HG02885 (cell line): ENCODE results near the gene ERMARD.
"Not testable (repeated sequence)": the region's sequence is repeated elsewhere in the genome, so short reads cannot be mapped to it uniquely, and the experiment has no call there.

Source experiments
- ATAC-seq: cut with Tn5 transposase; IDR thresholded peaks from one replicate; pipeline ENCODE4 v1.9.1; 2021; ENCODE audit warnings: mild to moderate bottlenecking; ENCODE audit not compliant: unreplicated experiment, poor library complexity

Gene ERMARD

DNA sequence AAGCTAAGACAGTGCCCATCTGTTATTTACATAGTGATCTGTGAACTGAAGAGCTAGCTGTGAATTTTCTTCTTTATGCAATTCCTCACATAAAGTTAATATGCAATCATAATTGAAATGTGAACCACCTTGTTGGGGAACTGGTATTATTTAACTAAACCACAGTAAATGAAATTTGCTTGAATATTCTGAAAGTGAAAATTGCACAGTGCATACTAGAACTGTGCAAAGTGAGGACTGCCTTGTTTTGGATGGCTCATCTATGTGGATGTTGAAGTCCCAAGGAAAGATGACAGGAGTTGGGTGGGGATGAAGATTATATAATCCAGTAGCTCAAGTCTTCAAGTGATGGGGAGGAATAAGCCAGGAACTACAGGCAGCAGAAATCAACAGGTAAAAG, 21.5 kb upstream of the ERMARD start:
- no peak for ATAC-seq

DNA sequence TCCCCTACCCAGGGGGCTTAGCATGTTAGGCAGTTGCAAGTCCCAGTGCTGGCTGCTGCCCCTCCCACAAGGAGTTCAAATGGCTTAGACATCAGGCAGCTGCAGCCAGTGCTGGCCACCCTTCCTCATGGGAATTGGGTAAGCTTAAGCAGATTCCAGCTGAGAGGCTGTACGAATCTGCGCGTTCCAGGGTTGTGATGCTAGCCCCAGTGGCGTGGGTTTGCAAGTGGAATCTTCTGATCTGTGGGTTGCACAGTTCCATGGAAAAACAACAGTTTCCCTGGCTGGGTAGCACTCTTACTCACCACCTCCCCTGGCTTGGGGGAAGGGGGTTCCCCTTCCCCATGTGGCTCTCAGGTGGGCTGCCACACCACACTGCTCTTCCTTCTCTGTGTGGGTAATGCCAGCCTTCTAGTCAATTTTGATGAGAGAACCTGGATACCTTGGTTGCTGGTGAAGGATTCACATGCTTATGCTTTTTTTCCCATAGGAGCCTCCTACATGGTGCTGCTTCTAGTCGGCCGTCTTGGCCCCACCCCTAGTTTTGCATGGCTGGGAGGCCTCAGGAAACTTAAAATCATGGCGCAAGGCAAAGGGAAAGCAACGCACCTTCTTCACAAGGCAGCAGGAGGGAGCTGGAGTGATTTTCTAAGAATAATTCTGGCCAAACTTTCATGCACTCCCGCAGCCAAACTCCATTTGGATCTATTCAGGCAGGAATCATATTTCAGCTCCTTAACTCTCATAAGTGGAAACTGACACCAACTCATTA, 13.0 kb upstream of the ERMARD start:
- ATAC-seq = no peak

DNA sequence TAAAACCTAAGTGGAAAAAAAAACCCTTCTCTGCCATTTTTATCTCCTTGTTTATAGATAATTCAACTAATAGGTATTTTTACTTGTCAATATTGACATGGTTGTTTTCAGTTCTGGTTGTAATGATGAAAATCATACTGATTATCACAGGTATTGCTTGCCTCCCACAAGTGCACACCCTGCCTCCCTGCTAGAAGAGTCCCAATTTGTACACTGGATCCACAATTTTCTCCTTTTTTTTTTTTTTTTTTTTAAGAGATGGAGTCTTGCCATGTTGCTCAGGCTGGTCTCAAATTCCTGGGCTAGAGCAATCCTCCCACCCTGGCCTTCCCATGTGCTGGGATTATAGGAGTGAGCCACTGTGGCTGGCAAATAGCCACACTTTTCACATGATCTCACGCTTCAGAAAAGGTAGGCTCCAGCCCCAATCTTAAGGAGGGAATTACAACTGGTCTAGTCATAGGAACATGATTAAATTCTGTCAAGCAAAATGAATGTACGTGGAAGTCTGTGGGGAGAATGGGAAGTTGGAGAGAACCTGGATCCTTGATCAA, 12.4 kb upstream of the ERMARD start:
- ATAC-seq = no peak

DNA sequence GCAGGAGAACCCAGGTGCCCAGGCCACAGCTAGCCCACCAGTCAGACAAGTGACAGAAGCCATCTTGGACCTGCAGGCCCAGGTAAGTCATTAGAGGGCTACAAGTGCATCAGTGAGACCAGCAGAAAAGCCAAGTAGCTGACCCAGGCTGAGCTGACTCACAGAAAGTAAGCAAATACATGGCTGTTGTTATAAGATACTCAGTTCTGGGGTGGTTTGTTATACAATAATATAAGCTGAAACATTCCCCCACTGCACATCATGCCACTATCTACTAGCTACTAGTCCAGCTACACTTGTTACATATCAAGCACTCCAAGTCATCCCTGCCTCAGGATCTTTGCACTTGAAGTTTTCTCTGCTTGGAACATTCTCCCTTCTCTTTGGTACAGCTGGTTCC, 10.1 kb upstream of the ERMARD start:
- ATAC-seq = no peak

DNA sequence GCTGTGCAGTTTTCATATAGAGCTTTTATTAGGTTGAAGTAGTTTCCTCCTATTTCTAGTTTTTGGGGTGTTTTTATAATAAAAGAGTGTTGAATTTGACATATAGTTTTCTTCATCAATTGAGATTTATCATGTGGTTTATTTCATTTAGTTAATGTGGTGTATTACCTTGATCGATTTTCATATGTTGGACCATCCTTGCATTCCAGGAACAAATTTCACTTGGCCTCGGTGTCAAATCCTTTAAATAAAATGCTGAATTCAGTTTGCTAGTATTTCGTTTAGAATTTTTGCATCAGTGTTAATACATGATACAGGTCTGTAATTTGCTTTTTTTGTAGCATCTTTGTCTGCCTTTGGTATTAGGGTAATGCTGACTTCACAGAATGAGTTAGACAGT, 6.0 kb upstream of the ERMARD start:
- ATAC-seq = no peak

DNA sequence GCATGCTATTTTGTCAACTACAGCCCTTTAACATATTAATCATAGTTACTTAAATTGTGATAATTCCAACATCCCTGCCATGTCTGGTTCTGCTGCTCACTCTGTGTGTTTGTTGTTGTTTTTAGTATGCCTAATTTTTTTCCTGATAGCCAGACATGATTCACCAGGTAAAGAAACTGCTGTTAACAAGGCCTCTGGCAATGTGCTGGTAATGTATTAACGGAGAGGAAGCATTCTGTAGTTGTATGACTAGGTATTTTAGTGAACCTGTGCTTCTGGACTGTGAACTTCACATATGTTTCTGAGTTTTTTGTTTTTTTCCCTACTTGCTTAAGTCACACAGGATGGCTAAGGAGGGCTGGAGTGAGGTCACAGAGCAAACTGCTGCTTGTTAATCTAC, 4.9 kb upstream of the ERMARD start:
- no peak for ATAC-seq

DNA sequence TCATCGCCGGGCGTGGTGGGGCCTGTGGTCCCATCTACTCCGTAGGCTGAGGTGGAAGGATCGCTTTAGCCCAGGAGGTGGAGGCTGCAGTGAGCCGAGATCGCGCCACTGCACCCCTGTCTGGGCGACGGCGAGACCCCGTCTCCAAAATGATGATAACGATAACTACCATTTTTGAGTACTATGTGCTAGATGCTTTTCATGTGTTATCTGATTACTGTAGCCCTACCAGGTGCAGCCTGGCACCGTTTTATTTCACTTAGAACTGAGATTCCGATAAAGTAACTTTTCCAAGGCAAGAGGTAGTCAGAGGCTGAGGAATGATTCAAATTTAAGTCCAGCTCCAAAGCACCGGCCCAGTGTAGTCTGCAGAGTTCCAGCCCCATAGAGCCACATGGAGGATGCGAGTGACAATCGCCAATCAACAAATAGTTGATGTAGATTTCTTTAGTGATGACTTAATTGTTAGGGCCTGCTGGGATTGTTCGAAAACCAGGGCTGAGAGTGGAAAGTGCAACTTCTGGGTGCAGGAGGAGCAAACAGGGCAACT, 727 bp downstream of the ERMARD start:
- no peak for ATAC-seq

DNA sequence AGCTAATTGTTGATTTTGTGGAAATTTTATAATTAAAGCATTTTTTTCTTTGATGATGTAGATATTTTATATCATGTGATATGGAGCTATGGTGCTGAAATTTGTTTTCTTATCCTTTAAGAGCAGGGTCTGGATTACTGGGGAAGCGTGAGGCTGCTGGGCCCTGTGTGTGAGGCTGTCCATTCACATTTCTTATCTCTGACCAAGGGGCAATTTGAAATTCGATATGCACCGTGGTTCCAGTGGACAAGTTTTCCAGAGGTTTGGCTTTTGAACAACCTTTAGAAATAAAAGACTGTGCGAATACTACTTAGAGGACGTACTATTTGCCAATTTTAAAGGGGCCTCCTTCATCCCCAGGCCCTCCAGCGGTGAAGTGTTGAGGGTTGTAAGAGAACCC, 3.7 kb downstream of the ERMARD start:
- ATAC-seq = no peak

DNA sequence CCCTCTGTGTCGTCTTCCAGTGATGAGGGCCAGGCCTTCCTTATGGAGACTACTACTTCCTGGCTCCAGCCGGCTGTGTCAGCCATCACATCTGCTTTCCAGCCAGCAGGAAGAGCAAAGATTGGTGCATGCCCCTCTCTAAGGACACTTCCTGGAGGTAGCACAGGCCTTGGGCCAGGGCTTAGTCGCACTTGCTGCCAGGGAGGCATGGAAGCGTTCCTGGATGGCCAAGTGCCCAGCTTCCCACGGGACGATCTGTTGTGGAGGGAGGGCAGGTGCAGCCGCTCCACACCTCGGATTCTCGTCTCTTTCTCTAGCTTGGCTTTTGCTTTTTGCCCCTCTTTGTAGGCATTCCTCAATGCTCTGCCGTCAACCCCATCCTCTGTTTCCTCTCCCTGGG, 11.9 kb downstream of the ERMARD start:
- ATAC-seq = no peak

DNA sequence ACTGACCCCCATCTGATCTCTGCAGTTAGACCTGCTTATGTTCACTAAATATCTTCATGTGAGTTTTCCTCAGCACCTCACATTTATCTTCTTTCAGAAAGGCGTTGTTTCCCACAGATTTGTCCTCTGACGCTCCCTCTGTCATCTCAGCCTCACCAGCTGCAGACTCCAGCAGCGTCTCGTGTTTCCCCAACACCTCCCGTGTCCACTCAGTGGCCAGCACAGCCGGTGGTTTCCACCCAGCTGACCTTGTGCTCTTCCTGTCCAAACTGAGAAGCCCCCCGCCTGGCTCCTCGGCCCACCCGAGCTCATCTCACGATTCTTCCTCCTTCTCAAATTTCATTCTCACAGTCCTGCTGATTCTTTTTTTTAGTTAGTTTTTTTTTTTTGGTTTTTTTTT, 12.5 kb downstream of the ERMARD start:
- no peak for ATAC-seq

DNA sequence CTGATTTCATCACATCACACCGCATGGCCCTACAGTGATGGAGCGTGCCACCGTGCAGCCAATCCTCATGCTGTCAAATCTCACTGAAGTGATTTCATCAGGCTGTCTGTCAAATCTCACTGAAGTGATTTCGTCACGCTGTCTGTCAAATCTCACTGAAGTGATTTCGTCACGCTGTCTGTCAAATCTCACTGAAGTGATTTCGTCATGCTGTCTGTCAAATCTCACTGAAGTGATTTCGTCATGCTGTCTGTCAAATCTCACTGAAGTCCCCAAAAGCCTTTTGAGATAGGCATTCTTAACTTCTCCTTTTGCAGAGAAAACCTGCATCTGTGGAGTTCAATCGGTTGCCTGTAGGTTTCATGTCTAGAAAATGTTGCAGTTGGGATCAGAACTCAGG, 14.4 kb downstream of the ERMARD start:
- ATAC-seq = not testable (repeated sequence)

DNA sequence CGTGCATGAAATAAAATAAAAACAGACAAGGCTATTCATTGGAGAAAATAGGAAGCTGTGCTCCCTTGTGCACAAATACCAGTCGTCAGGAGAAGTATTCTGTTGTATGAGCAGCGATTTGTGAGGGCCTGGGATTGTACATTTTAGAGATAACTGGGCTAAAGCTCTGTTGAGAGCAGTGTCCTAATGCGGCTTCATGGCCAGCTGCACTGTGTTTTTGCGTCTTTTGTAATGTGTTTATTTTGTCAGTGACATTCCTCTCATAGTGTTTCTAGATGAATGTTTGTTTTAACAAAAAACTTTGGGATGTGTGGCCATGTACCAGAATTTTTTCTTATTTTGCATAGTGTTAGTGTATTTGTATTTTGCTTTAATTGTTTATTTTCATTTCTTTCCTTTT, 14.8 kb downstream of the ERMARD start:
- no peak for ATAC-seq

DNA sequence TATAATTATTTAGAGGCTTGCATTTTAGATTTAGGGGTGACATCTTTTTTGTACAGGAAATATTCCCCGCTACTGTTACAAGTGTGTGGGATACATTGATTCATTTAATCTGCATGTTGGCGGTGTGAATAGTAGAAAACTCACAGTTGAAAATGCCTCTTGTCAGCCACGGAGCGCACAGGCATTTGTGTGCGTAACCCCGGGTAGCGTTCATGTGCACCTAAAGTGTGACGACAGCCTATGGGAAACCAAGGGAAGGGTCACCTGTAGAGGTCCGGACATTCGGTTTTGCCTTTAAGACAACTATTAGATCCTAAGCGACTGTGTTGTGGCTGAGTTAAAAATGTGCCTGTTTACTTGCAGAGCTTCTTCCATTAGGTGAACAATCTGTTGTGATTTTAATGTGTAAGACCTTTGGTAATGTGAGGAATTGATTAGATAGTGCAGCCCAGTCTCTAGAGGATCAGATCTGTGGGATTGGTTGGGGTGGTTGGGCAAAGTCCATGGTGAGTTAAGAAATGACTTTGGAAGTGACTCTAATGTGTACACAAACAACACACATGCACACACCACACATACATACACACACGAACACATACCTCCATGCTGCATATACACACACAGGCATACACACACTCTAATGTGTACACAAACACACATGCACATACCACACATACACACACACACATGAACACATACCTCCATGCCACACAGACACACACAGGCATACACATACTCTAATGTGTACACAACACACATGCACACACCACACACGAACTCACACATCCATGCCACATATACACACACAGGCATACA, 15.7 kb downstream of the ERMARD start:
- no peak for ATAC-seq

DNA sequence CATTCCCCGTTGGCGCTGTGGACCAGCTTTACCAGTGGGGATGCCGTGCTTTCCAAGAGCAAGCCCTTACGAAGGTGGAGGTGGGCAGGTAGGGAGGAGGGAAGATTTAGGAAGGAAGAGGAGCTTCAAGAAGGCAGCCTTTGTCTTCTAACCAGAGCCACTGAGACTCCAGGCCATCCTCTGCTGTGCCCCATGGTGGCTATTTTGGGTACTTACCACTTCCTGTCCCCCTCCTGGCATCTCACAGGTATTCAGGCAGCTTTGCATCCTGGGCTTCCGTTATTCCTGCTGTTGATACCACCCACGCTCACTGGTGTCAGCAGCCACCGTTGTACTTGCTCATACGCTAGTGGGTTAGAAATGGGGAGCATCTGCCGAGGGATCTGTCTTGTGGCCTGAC, 22.9 kb downstream of the ERMARD start:
- ATAC-seq = no peak

DNA sequence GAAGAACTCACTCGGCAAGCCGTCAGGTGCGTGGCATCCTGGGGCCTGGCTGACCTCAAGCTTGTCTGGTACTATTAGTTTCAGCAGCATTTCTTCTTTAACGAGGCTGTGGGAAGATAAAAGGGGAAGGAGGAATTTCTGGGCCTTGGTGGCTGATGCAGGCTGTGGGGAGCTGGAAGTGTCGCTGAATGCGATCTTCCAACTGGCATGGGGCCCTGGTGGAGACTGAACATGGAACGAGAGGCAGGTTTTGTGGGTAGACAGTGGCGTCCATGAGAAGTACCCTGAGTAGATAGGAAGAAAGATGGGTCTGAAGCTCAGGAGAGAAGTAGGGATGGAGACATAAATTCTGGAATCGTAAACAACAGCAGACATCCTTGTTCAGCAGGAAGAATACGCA, 23.9 kb downstream of the ERMARD start:
- ATAC-seq = no peak

DNA sequence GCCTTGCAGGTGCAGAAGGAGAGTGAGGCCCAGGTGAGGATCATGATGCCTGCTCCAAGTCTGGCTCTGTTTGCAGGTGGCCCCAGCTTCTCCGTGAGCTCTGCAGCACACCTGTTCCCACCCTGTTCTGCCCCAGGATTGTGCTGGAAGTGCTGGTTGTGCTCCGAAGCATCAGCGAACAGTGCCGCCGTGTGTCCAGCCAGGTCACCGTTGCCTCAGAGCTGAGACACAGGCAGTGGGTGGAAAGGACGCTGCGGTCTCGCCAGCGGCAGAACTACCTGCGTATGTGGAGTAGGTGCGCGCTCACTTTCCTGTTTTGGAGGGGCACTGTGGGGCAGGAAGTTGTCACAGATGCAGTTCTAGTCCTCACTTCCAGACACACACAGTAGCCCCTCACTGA, 25.0 kb downstream of the ERMARD start:
- no peak for ATAC-seq

DNA sequence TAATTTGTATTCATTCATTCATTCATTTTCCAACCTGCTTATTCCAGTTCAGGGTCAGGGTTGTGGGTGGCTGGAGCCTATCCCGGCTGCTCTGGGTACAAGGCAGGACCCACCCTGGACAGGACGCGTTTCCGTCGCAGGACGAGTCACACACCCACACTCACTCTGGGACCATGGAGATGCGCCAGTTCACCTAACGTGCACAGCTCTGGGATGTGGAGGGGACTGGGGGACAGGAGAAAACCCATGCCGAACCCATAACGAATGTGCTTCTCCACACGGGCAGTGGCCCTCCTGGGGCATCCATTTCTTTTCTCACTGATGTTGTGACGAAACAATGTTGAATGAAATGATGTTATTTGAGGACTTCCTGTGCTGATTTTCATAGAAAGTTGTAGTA, 26.5 kb downstream of the ERMARD start:
- ATAC-seq = no peak

DNA sequence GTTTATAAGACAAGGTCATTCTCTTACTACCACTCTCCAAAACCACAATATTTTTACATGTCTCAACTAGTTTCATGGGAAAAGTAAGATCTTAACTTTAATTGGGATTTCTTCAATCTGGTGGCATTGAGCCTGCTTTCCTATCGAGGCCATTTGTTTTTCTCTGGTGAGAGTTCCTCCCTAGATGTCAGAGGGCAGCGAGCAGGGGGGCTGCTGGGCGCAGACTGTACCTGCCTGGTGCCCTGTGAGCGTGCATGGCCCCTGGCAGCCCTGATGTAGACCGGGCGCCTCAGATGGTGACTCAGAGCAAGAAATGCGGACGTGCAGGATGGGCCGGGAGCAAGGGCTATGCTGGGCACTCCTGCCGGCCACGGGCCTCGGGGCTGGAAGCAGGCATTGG, 27.2 kb downstream of the ERMARD start:
- ATAC-seq = no peak

DNA sequence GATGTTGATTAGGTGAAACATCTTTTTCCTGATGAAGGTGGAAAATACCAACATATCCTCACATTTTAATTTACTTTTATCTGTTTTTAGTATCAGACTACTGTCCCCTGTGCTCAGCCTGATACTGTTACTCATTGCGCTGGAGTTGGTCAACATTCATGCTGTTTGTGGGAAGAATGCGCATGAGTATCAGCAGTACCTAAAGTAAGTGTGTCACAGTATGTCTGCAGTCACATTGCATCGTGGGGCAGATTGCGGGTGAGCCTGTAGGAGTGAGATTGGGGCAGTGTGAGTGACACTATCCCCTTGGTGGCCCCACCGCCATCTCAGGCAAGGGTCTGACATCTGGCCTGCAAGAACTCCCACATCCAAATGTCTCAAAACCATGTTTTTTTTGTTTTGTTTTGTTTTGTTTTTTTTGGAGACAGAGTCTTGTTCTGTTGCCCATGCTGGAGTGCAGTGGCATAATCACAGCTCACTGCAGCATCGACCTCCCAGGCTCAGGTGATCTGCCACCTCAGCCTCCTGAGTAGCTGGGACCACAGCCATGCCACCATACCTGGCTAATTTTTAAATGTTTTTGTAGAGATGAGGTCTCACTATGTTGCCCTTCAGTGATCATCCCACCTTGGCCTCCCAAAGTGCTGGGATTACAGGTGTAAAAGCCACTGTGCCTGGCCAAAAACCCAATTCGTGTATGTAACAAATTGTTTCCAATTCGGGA, 27.8 kb downstream of the ERMARD start:
- ATAC-seq = no peak

DNA sequence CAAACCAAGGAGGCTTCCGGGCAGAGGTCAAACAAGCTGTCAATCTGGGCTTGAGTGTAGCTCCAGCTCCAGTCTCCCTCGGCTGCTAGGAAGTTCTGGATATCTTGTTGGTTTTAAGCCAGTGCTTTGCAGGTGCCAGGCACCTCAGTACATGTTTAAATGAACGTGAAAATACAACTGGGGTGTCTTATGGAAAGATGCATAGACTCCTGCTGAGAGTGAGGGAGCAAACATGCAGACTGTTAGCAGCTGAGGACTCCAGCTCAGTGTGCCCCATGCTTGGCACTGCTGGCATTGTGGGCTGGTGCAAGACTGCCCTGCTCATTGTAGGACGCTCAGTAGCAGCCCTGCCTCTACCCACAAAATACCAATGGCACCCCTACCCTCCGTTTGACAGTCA, 28.5 kb downstream of the ERMARD start:
- no peak for ATAC-seq
